T47D (cell line): ENCODE results near the gene CSF1R.
A peak's percentile ranks its signal among the peaks of the same experiment; 100 is the strongest.

Experiments
- DNase-seq, 2 experiments: peaks; one replicate each; pipeline versions ENCODE4 v3.0.0 to v3.0.0-alpha.2; 2011 to 2012; ENCODE audit warnings: low read depth in 1 of 2, low spot score in 1 of 2
- JUND ChIP-seq: IDR thresholded peaks from 2 replicates; pipeline ENCODE4 v1.6.1; 2012; ENCODE audit warnings: low read depth
- in situ Hi-C: cut with HindIII; loops from 2 replicates; pipeline ENCODE4 v1.10.0; 2016; ENCODE audit warnings: low sequenced_read_pairs, low pct_unique_long_range_greater_than_20kb

Gene CSF1R

DNA sequence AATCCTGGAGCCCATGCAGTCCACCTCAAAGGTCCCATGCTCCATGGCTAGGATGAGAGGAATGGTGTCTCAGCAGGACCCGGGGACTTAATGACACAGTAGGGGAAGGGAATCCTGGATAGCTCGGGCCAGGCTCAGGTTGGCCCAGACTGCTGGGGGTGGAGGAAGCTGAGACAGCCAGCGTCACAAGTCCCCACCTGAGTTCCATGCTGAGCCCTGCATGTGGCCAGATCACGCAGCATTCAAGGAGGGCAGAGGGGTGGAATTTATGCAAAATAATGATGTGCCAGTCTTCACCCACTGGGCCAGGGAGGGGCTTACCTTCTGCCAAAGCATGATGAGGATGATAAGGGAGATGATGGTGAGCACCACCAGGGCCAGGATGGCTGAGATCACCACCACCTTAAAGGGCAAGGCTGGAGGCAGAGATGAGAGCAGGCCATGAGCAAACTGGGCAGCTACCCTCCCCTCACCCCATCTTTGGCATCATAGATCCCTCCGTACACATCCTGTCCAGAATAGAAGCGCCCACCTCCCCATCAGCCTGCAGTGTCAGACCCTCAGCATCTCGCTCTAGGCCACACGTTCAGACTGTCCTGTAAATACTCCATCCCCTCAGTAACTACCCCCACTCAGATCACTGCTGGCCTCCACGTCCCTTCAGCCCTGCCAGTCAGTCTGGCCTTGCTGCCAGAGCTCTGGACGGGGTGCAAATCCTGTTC, 40.0 kb upstream of the CSF1R start:
- in situ Hi-C loops = no loop called here
- no peak for DNase-seq
- TF ChIP-seq JUND = no peak

DNA sequence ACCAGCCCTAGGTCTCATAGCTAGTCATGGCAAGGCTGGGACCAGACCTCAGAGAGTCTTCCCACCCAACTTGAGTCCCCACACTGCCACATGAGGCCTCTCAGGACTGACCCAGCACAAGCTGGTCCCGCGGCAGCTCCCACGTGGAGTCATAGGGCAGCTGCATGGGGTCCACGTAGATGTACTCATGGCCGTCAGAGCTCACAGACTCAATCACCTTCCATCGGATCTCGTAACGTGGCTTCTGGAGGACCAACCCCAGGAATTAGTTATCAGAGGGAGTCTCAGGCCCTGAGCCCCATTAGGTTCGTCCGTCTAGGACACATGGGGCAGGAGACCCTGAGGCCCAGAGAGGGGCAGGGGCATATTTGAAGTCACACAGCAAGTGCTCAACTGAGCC, 39.0 kb upstream of the CSF1R start:
- no peak for TF ChIP-seq JUND
- in situ Hi-C loops = no loop called here
- DNase-seq = no peak

DNA sequence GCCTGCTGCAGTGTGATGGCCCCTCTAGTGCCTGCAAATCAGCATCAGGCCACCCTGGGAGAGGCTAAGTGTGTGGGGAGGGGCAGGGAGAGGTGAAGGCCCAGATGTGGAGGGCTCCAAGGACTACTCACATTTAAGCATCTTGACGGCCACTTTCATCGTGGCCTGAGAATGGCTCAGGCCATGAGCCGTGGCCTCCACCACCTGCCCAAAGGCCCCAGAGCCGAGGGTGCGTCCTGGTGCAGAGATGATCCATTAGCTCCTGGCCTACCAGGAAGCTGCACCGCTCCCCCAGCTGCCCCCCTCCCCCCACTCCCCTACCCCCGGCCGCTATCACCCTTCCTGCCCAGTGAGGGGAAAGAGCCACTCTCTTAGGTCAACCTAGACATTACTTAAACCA, 38.2 kb upstream of the CSF1R start:
- DNase-seq = no peak
- no peak for TF ChIP-seq JUND
- in situ Hi-C loops = no loop called here

DNA sequence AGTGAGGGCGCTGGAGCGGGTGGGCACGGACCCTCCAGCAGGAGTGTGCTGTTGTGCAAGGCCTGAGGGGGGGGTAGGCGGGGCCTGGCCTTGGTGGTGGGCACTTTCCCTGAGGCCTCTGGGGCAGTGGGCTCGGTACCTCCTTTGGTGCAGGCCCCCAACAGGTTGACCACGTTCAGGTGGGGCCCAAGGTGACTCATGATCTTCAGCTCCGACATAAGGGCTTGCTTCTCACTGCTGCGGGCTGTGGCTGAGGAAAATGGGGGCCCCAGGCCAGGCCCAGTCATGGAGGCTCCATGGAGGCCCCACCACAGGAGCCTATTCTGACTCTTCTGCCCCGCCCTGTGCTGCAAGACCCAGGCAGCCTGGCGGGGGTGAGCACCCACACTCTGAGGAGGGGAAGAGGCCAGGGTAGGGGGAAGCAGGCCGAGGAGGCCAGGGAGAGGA, 37.8 kb upstream of the CSF1R start:
- in situ Hi-C loops = no loop called here
- no peak for TF ChIP-seq JUND
- no peak for DNase-seq

DNA sequence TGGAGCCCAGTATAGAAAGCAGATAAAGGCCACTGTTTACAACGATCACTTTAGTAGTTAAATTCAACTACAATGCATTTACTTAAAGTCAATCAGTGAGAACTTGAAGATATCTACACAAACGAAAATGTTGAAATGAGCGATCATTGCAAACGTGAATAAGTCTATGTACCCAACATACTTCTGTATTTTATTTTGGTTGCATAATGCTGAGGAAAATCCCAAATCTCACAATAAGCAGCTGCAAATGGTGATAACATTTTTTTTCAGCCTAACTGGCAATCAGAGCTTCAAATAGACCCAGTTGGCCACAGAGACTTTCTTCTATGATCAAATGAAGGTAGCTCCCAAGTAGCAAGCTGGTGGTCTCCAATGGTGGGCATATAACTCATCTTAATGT, 37.2 kb upstream of the CSF1R start:
- in situ Hi-C loops = no loop called here
- DNase-seq = no peak
- no peak for TF ChIP-seq JUND

DNA sequence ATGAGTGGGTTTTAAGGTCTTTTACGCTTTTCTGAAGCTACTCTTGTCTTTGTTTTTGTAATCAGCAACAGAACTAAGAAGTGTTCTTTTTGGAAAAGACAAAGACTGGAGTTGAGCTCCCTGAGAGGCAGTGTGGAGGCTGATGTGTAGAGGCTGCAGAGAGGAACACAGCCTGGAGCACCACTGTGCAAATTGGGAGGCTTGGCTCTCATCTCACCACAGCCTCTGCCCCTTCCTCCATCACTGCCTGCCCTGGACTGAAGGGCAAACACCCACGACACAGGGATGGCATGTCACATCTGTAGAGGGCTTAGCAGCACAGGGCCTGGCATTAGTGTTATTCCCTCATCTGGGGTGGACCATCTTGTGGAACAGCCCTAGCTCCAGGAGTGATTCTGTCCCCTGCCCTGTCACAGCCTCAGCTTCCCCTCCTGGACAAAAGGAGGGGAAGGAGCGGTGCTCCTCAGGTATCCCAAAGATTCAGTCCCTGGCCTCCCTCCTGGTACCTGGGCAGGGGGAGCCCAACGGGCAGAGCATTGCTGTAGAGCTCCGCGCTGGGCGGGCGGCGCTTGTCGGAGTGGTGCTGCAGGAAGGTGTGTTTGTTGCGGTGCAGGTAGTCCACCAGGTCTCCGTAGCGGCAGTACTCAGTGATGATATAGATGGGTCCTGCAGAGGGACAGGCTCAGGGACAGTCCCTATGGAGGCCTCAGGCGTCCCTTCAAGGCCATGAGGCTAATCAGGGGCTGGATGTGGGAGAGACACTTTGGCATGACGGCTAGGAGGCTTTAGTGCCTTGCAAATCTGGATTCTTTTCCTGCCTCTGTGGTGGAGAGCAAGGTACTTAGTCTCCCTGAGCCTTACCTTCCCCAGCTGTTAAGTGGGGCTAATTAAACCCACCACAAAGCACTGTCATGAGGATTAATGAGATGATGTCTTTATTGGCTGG, 36.5 kb upstream of the CSF1R start:
- in situ Hi-C loops = no loop called here

DNA sequence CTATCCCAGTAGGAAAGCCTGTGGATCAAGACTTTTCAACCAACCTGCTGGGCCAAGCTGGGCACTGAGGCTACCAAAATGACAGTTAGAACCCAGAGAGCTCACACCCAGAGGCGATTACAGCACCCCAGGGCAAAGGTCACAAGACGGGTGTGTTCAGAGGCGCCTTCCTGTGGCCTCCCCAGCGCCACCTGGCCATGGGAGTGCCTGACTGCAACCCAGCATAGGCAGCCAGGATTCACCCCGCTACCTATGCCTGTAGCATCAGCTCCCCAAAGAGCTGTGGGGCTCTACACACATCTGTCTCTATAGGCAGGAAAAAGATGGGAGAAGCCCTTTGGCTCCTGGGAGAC, 35.8 kb upstream of the CSF1R start:
- no peak for TF ChIP-seq JUND
- peak; percentile 33 to 52 for DNase-seq
- in situ Hi-C loops = no loop called here

More for the DNA sequence above, 36.5 kb upstream of the CSF1R start:
- no peak for TF ChIP-seq JUND
- no peak for DNase-seq

DNA sequence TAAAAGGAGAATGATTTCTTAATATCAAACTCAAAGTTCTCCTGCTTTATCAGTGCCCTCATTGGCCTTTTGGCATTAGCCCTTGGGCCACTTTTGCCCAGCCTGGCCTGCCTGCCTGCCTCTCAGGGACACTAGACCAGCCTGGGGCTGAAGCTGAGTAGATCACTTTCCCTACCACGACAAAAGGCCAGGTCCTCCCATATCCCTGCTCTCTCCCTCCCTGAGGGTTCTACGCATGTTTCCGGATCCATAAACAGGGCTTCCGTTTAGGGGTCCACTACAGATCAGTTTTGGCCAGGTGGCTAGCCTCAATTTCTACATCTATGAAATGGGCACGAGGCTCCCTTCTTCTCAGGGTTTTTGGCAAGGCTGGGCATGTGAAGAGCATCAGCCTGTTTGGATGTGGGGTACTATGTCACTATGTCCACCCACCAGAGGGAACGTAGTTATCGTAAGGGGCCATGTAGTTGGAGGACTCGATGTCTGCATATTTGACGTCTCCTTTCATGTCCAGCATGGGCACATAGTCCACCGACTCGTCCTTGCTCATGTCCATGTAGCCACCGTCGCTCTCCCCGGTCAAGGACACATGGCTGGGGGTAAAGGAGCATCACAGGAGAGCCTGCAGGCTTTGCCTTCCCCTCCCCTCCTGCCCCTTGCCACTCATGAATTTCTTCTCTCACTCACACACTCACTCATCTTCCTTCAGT, 35.2 kb upstream of the CSF1R start:
- DNase-seq = no peak
- in situ Hi-C loops = no loop called here
- no peak for TF ChIP-seq JUND

DNA sequence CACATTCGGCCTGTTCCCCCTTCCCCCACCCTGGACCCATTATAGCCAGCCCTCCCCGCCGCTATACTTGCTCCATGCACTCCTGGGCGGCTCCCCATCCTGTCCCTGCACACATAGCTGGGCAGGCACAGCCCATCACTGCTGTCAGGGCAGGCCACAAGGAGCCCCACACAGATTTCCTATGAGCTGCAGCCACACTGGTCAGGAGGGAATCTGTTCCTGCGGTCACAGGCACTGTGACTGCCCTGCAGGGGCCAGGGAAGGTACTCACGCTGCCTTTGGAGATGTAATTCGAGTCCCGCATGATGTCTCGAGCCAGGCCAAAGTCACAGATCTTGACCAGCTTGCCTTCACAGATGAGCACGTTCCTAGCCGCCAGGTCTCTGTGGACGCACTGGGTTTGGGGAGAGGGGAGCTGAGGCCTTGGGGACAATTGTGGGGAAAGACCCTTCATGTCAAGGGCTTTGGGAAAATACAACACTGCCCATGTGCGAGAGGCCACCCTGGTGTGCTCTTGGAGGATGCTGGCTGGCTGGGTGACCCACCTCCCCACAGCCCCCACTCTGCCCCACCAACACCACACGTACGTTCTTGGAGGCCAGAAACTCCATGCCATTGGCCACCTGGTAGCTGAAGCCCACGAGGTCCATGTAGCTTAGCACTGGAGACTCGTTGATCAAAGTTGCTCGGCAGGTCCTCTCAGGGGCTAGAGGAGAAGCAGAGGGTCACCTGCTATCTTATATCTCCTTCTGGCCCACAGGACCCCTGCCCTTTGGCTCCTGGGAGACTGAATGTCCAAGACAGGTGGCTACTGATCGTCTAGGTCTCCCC, 34.5 kb upstream of the CSF1R start:
- TF ChIP-seq JUND = no peak
- no peak for DNase-seq
- in situ Hi-C loops = no loop called here

DNA sequence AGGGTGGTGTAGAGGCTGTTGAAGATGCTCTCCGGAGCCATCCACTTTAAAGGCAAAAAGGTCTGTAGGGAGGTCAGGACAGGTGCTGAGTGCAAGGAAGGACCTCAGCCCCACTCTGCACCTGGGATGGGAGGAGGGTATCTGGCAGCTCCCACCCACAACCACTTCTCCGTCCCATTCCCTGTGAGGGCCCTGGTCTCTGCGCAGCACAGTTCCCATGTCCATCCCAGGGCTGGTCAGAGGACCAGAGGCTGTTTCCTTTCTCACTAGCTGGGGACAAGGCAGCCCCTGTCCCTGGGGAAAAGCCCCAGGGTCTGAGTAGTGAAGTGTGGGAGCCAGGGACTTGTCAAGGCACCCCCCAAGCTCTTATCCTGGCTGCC, 33.7 kb upstream of the CSF1R start:
- in situ Hi-C loops = no loop called here
- no peak for DNase-seq
- no peak for TF ChIP-seq JUND

DNA sequence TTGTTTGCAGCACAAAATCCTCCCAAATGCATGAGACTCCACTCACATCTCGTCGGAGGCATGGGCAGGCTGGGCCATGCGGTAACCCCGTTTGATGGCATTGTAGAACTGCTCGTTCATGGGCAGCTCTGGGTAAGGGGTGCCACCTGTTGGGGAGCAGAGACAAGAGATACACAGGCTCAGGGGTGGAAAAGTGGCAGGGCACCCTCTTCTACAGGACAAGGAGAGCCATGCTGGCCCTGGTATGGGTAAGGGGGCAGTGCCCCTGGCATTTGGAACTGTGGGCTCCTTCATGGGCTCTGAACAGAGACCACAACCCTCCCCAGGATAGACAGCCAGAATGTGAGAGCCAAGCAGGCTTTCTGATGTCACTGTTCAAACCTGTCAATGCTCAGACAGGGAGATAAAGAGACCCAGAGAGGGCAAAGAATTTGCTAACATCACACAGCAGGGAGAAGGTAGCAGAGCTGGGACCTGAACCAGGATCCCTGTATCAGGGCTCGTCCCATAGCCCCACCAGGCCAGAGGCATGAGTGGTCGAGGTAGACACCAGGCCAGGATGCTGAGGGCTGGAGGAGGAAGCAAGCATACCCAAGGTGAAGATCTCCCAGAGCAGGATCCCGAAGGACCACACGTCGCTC, 33.2 kb upstream of the CSF1R start:
- no peak for DNase-seq
- in situ Hi-C loops = no loop called here
- TF ChIP-seq JUND = no peak
